Stimulated activated CD8-positive, alpha-beta memory T cell treated with anti-CD3 and anti-CD28 coated beads, Interleukin-12 subunit alpha, Interleukin-12 subunit beta, amount 100 ng/mL, for 1 hour (primary cell): Measurements from ENCODE around the gene CD300C.
"Not testable (repeated sequence)": the region's sequence is repeated elsewhere in the genome, so short reads cannot be mapped to it uniquely, and the experiment has no call there.

Experiments
- DNase-seq: peaks from one replicate; pipeline ENCODE4 v3.0.0-alpha.2; 2020; ENCODE audit warnings: low read depth

Gene CD300C

DNA sequence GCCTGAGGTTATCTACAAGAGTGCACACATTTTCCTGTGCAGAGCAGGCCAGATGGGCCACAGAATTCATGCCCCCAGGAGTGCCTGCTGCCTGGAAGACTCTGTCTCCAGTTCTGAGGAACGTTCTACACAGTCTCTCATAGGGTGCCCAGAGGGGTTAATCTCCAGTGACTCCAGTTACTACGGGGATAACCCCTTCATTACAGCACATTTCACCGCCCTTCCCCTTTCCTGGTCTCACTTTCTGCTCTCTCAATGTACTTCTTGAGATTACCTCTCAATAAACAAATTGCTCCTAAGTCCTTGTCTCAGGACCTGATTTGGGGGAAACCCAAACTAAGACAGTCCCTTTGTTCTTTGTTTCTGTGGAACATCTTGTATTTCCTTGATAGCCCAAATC lies 15.7 kb upstream of the CD300C start:
- DNase-seq = no peak

DNA sequence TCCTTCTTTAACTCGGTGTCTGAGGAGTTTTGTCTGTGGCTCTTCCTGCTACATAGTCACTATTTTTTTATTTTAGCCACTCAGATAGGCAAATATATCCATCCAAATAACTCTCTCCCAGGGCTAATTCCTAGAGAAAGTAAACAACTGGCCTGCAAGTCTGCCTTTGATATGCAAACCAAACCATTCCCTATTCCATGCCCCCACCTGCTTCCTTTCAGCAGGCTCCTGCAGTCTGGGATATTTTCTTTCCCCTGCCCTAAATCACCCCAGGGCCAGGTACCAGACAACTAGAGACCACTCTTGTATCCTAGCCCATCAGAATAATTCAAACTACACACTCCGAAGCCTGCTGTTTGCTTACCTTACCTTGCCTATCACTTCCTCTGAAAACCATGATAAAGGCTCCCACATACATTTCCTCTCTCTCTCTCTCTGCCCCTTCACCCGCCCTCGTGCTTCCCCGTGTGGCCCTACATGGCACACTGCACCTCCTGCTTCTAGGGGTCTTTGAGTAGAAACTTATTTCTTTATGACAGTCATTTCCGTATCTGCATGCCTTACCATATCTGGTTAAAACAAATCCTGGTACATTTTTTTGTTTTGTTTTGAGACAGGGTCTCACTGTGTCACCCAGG lies 13.1 kb upstream of the CD300C start:
- DNase-seq = no peak

- not testable (repeated sequence) for DNase-seq
Measured at GRCh38 chr17:74558402-74558801, 12.5 kb upstream of the CD300C start.

DNA sequence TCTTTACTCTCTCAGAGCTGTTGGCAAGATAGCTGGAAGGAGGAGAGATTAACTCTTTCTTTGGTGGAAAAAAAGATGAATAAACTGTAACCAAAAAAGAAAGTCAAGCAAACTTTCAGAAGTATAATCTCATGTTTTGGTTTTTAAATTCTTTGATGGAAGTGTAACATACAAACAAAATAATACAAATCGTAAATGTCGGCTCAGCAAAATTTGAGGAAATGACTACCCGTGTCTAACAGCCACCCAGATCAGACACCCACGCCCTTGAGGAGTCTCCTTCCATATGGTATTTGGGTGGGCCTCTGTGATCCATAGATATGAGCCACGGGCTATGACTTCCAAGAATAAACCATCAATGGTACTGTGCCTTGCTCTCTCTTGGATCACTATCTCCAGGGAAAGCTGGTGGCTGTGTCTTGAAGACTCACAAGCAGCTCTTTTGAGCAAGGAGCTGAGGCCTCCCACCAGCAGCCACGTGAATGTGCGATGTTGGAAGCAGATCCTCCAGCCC lies 9.6 kb upstream of the CD300C start:
- no peak for DNase-seq

- no peak for DNase-seq
Measured at GRCh38 chr17:74554909-74555308, 9.0 kb upstream of the CD300C start.

GRCh38 chr17:74552037-74552436 lies 6.1 kb upstream of the CD300C start:
- DNase-seq = no peak

GRCh38 chr17:74550602-74551001 lies 4.7 kb upstream of the CD300C start:
- DNase-seq = no peak

DNA sequence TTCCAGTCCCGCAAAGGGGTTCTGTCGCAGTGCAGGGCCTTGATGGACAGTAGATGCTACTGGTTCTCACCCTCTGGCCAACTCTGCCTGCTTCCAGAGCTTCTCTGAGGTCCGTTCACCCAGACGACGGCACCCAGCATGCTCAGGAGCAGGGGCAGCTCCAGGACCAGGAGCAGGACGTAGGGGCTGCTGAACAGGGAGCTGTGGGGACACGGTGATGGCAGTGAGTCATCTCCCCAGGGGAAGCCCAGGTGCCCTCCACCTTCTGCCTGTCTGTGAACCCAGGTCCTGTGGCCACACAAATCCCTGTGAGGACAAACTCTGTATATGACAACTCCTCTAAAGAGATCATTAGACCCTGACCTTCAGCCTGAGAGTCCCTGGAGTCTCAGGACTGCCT lies 3.4 kb upstream of the CD300C start:
- no peak for DNase-seq

GRCh38 chr17:74547736-74548135 lies 1.8 kb upstream of the CD300C start:
- DNase-seq = no peak

DNA sequence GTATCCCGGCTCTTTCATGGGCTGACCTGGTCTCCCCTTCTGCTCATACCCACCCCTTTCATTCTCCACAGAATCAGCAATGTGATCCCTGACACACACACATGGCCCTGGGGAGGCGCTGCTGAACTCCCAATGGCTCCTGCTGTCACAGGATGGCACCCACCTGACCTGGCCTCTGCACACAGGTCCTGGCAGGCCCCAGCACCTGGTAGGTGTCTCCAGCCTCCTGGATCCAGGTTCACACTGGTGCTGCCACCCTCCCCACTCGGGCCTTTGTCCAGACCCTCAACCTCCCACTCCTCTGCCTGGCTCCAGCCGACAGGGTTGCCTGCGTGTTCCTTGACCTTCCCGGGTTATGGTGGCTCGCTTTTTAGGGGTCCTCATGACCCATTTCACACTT lies 1.3 kb upstream of the CD300C start:
- no peak for DNase-seq

DNA sequence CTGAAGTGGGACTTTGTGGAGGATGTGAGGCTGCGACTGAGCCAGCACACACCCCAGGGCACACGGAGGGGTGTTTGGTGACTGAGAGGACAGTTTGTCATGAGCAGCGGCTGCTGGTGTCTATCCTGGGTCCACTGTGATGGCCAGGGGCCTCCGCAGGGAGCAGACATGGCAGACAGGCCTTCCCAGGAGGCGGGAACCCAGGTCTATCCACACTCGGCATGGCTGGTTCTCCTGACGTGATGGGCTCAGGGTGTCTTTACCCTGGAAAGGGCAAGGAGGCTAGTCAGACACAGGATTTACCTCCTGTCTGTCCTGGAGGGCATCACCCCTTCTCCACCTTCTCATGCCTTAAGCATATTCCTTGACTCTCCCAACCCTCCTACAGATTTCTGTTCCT lies 671 bp upstream of the CD300C start:
- no peak for DNase-seq

DNA sequence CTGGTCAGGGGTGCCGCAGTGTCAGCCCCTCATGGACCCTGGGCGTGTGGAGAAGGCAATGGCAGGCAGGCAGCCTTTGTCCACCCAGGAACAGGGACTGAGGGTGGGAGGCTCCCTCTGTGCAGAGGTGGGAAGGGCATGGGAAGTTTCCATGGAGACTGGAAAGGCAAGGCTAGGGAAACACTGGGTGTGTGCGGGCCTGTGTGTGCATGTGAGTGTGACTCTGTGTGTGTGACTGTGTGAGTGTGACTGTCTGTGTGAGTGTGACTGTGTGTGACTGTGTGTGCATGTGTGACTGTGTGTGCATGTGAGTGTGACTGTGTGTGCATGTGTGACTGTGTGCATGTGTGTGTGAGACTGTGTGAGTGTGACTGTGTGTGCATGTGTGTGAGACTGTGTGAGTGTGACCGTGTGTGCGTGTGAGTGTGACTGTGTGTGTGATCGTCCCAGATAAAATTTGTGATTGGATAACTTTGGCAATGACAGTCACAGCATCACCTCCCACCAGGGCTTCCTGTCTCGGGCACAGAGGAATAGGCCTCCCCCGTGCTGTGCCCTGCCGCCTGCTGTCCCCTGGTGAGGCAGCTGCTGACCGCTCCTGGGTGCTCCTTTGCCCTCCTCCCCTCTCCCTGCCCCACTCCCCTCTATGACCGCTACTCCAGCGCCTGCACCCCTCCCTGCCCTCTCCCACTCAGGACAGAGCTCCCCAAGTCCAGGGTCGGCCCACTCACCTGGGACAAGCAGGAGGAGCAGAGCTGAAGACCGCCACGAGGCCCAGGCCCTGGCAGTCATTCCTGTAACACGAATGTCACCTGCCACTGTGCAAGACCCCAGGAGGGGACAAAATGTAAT lies 698 bp downstream of the CD300C start:
- DNase-seq = no peak

DNA sequence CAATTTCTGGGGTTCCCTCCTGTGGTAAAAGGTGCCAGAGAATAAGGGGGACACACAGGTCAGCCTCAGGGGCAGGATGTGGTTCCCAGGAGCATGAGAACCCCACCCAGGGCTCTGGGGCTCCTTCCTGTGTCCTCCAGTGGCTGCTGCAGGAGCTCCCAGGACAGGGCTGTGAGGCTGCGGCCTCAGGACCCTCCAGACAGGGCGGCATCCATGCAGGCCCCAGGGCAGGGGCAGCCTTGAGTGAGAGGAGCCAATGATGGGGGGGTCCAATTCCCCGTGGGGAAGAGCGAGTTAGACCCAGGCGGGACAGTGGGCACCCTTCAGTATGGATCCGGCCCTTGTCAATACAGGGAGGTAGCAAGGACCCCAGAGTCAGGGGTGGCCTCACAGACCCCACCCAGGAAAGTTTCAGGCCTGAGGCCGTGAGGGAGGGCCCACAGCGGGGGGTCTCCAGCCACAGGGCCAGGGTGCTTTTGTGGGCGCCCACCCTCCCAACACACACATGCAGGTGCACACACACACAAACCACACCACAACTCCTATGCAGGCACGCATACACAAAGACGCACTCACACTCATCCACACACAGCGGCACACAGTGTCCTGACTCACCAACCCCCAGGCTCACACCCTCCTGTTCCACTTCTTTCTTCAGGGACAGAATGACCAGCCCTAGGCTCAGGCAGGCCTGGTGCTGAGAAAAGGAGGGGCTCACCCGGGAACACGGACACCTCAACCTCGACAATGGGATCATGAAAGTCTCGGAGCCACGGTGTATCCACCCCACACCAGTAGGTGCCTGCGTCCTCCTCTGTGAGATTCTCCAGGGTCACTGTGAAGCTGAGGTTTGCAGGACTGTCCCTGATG lies 1.8 kb downstream of the CD300C start:
- DNase-seq = no peak

DNA sequence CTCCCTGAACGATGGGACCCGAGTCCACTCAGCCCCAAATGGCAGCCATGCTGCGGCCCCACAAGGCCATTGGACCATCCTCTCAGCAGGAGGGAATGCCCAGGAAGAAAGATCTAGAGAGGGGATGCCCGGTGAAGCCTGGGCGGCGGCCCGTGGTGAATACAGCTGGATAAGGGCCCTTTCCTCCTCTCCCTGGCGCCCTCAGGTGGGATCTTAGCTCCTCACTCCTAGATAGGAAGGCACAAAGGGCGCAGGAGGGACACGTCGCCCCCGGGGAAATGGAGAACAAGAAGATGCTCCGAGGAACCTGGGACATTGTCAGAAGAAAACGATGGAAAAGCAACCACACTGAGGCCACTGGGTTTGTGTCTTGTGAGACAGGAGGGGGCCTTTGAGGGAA lies 2.5 kb downstream of the CD300C start:
- DNase-seq = no peak

GRCh38 chr17:74542727-74543383 lies 3.1 kb downstream of the CD300C start:
- DNase-seq = no peak

DNA sequence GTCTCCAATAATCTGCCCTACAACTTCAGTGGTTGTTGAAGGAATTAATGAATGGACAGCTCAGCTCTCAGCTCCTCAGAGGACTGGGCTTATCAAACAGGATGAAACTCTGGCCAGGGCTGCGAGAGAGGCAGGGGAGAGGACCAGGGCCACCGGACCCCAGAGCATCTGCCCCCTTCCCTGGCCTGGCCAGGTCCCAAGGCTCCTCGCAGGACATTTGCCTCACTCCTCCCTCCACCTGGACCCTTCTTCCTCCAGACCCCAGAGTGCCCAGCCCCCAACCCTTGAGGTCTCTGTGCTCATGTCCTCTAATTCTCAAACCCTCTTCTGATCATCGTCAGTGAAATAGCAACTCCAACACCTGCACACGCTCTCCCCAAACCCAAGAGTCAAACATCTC lies 3.7 kb downstream of the CD300C start:
- no peak for DNase-seq

GRCh38 chr17:74541176-74542111 lies 4.5 kb downstream of the CD300C start:
- no peak for DNase-seq

GRCh38 chr17:74539281-74539820 lies 6.6 kb downstream of the CD300C start:
- DNase-seq = no peak

DNA sequence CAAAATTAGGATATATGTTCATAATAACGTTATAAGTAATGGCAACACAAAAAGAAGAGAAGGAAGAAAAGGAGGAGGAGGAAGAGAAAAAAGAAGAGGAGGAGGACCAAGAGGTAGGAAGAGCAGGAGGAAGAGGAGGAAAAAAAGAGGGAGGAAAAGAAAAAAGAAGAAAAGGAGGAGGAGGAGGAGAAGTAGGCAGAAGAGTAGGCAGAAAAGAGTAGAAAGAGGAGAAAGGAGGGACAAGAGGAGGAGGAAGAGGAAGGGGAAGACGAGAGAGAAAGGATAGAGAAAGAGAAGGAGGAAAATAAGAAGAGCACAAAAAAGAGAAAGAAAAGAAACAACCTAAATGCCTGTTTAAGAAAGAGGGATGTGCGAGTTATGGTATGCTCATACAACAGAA lies 9.0 kb downstream of the CD300C start:
- DNase-seq = no peak

GRCh38 chr17:74532115-74532514 lies 13.8 kb downstream of the CD300C start:
- no peak for DNase-seq
